HEK293 (cell line): ENCODE data around the gene FNDC11.

Experiments
- CTCF ChIA-PET: fragments of 350-600 bp; formaldehyde crosslinking; extraction: SDS; loops from one replicate; lab custom pipeline; 2021; ENCODE audit warnings: antibody characterized with exemption; lab: Yijun Ruan, JAX
- POLR2A ChIA-PET: fragments of 300-600 bp; formaldehyde crosslinking; extraction: SDS; loops from one replicate; lab custom pipeline; 2020; ENCODE audit warnings: antibody characterized with exemption, inconsistent platforms; lab: Yijun Ruan, JAX
- H3K27ac ChIP-seq: fragments of 200-500 bp; sonication (Bioruptor generic); 2 replicates; pipeline ENCODE4 v1.5.1; 2014; ENCODE audit warnings: low read depth, low read length, control low read depth, inconsistent platforms; ENCODE audit errors: extremely low read depth
- H3K36me3 ChIP-seq, 2 experiments: fragments of 200-500 bp in 1 of 2; sonication (Bioruptor generic) in 1 of 2; 1 replicate in 1 of 2; 2 replicates in 1 of 2; pipeline ENCODE4 v1.5.1; 2014 to 2017; ENCODE audit warnings: inconsistent platforms in 2 of 2, low read length in 2 of 2; ENCODE audit not compliant: control insufficient read depth in 2 of 2, insufficient read depth in 1 of 2
- H3K4me1 ChIP-seq: fragments of 200-500 bp; sonication (Bioruptor generic); 2 replicates; pipeline ENCODE4 v1.5.1; 2014; ENCODE audit warnings: mild to moderate bottlenecking, low read length, inconsistent platforms; ENCODE audit not compliant: control insufficient read depth, insufficient read depth
- H3K4me3 ChIP-seq: 2 replicates; pipeline ENCODE4 v1.5.1; 2011; ENCODE audit warnings: low read depth, mild to moderate bottlenecking, control low read depth, low read length, moderate library complexity
- H3K9me3 ChIP-seq: fragments of 200-500 bp; sonication (Bioruptor generic); 2 replicates; pipeline ENCODE4 v1.5.1; 2014; ENCODE audit warnings: low read depth, low read length, inconsistent platforms; ENCODE audit not compliant: control insufficient read depth, insufficient read depth
- HOXA7 ChIP-seq: sonication (generic); formaldehyde crosslinking; IDR thresholded peaks from 2 replicates; pipeline ENCODE4 v1.8.1; 2022; ENCODE audit warnings: missing genetic modification reagents, borderline replicate concordance
- IKZF3 ChIP-seq: fragments of 450-650 bp; IDR thresholded peaks from 2 replicates; pipeline ENCODE4 v1.5.0; 2018; ENCODE audit warnings: missing biosample characterization, mild to moderate bottlenecking, missing genetic modification characterization, moderate library complexity
- KLF16 ChIP-seq: fragments of 450-650 bp; formaldehyde crosslinking; IDR thresholded peaks from 2 replicates; pipeline ENCODE4 v1.5.1; 2017; ENCODE audit warnings: missing biosample characterization, missing genetic modification characterization
- OSR2 ChIP-seq: fragments of 450-650 bp; formaldehyde crosslinking; IDR thresholded peaks from 2 replicates; pipeline ENCODE4 v1.5.1; 2016; ENCODE audit warnings: missing biosample characterization, missing genetic modification characterization
- RBAK ChIP-seq: fragments of 450-650 bp; formaldehyde crosslinking; IDR thresholded peaks from 2 replicates; pipeline ENCODE4 v1.5.1; 2016; ENCODE audit warnings: missing biosample characterization, missing genetic modification characterization
- SALL2 ChIP-seq: fragments of 450-650 bp; formaldehyde crosslinking; IDR thresholded peaks from 2 replicates; pipeline ENCODE4 v1.5.0; 2017; ENCODE audit warnings: missing biosample characterization, mild to moderate bottlenecking, missing genetic modification characterization, borderline replicate concordance
- ZBTB20 ChIP-seq: fragments of 450-650 bp; formaldehyde crosslinking; IDR thresholded peaks from 2 replicates; pipeline ENCODE4 v1.5.1; 2016; ENCODE audit warnings: missing biosample characterization, missing genetic modification characterization
- ZBTB7A ChIP-seq: fragments of 450-650 bp; formaldehyde crosslinking; IDR thresholded peaks from 2 replicates; pipeline ENCODE4 v1.5.1; 2016; ENCODE audit warnings: low read depth, missing biosample characterization, missing genetic modification characterization
- ZNF112 ChIP-seq: fragments of 450-650 bp; formaldehyde crosslinking; IDR thresholded peaks from 2 replicates; pipeline ENCODE4 v1.5.0; 2017; ENCODE audit warnings: missing biosample characterization, missing genetic modification characterization
- ZNF274 ChIP-seq, 2 experiments: fragments of 200-500 bp in 1 of 2; fragments of 450-650 bp in 1 of 2; sonication (Bioruptor generic) in 1 of 2; formaldehyde crosslinking in 1 of 2; IDR thresholded peaks; 2 replicates each; pipeline versions ENCODE4 v1.5.1 to v1.6.1; 2014 to 2016; ENCODE audit warnings: borderline replicate concordance in 1 of 2, inconsistent platforms in 1 of 2, low read length in 1 of 2, missing biosample characterization in 1 of 2, missing genetic modification characterization in 1 of 2
- ZNF449 ChIP-seq: fragments of 450-650 bp; formaldehyde crosslinking; IDR thresholded peaks from 2 replicates; pipeline ENCODE4 v1.5.1; 2017; ENCODE audit warnings: missing biosample characterization, mild to moderate bottlenecking, missing genetic modification characterization, moderate library complexity
- ZNF529 ChIP-seq: fragments of 450-650 bp; formaldehyde crosslinking; IDR thresholded peaks from 2 replicates; pipeline ENCODE4 v1.5.1; 2017; ENCODE audit warnings: missing genetic modification characterization, missing biosample characterization; ENCODE audit not compliant: insufficient replicate concordance
- ZNF530 ChIP-seq: fragments of 450-650 bp; formaldehyde crosslinking; IDR thresholded peaks from 2 replicates; pipeline ENCODE4 v1.5.1; 2016; ENCODE audit warnings: low read depth, missing biosample characterization, missing genetic modification characterization
- ZNF549 ChIP-seq: fragments of 450-650 bp; IDR thresholded peaks from 2 replicates; pipeline ENCODE4 v1.5.1; 2018; ENCODE audit warnings: missing biosample characterization, missing genetic modification characterization, mild to moderate bottlenecking, inconsistent platforms, moderate library complexity
- ZNF660 ChIP-seq: fragments of 450-650 bp; IDR thresholded peaks from 2 replicates; pipeline ENCODE4 v1.5.1; 2018; ENCODE audit warnings: missing biosample characterization, mild to moderate bottlenecking, missing genetic modification characterization
- ZNF76 ChIP-seq: fragments of 450-650 bp; formaldehyde crosslinking; IDR thresholded peaks from 2 replicates; pipeline ENCODE4; 2016; ENCODE audit warnings: low read depth, missing biosample characterization, missing genetic modification characterization, borderline replicate concordance
- TF ChIP-seq, protein P1 (sequence below): fragments of 450-650 bp; formaldehyde crosslinking; IDR thresholded peaks from 2 replicates; pipeline ENCODE4 v1.5.1; 2016; ENCODE audit warnings: missing biosample characterization, missing genetic modification characterization
- TF ChIP-seq, protein P2 (sequence below): fragments of 450-650 bp; IDR thresholded peaks from 2 replicates; pipeline ENCODE4 v1.5.1; 2018; ENCODE audit warnings: missing biosample characterization, missing genetic modification characterization
- TF ChIP-seq, protein P3 (sequence below): fragments of 450-650 bp; formaldehyde crosslinking; IDR thresholded peaks from 2 replicates; pipeline ENCODE4 v1.5.1; 2017; ENCODE audit warnings: missing biosample characterization, missing genetic modification characterization
- TF ChIP-seq, protein P4 (sequence below): fragments of 450-650 bp; formaldehyde crosslinking; IDR thresholded peaks from 2 replicates; pipeline ENCODE4 v1.5.1; 2016; ENCODE audit warnings: missing biosample characterization, missing genetic modification characterization
- TF ChIP-seq, protein P5 (sequence below): fragments of 450-650 bp; formaldehyde crosslinking; IDR thresholded peaks from 2 replicates; pipeline ENCODE4 v1.5.1; 2016; ENCODE audit warnings: missing biosample characterization, missing genetic modification characterization, low read depth

Gene FNDC11

DNA sequence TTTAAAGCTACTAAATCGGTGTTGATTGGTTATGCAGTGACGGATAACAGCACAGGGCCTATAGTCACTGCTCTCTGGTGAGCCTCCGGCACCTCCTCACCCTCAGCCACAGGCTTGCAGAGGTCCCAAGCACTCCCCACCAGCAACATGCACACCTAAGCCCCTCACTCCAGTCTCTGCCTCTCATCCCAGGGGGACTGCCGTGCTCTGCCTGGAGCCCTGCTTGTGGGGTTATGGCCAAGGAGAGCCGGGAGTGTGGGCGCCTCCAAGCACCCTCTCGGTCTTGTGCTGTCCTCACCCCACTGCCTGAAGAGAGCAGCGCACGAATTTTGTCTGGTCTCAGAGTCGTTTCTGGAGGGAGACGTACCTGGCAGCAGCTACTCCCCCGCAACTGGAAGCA, 48.2 kb upstream of the FNDC11 start (continued):
- TF ChIP-seq, protein P1, sequence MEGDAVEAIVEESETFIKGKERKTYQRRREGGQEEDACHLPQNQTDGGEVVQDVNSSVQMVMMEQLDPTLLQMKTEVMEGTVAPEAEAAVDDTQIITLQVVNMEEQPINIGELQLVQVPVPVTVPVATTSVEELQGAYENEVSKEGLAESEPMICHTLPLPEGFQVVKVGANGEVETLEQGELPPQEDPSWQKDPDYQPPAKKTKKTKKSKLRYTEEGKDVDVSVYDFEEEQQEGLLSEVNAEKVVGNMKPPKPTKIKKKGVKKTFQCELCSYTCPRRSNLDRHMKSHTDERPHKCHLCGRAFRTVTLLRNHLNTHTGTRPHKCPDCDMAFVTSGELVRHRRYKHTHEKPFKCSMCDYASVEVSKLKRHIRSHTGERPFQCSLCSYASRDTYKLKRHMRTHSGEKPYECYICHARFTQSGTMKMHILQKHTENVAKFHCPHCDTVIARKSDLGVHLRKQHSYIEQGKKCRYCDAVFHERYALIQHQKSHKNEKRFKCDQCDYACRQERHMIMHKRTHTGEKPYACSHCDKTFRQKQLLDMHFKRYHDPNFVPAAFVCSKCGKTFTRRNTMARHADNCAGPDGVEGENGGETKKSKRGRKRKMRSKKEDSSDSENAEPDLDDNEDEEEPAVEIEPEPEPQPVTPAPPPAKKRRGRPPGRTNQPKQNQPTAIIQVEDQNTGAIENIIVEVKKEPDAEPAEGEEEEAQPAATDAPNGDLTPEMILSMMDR (tag by site-specific recombination) = no peak
- no peak for TF ChIP-seq OSR2 (tag by site-specific recombination)

DNA sequence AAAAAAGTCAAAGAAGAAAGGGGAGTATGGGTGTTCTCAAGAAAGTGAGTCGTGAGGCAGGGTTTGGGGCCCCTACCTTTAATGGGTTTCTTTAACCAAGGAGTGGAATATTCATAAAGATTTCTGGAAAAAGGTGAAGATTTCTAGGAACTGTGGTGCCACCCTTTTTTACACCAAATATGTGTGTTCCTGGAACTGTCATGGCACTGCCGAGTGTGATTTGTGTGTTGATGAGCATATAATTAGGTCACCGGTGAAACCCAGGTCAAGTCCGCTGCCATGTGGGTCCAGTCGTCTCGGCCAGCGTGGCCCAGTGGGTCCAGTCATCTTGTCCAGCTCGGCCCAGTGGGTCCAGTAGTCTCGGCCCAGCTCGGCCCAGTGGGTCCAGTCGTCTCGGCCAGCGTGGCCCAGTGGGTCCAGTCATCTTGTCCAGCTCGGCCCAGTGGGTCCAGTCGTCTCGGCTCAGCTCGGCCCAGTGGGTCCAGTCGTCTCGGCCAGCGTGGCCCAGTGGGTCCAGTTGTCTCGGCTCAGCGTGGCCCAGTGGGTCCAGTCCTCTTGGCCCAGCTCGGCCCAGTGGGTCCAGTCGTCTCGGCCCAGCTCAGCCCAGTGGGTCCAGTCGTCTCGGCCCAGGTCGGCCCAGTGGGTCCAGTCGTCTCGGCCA, 46.7 kb upstream of the FNDC11 start:
- CTCF ChIA-PET = no interaction called here
- no peak for TF ChIP-seq IKZF3 (tag by site-specific recombination)
- no peak for TF ChIP-seq SALL2
- TF ChIP-seq ZNF529 (tag by site-specific recombination) = no peak
- no peak for TF ChIP-seq ZNF112 (tag by site-specific recombination)
- no peak for TF ChIP-seq ZNF449 (tag by site-specific recombination)
- TF ChIP-seq ZNF76 (tag by site-specific recombination) = no peak
- TF ChIP-seq ZBTB7A (tag by site-specific recombination) = no peak
- TF ChIP-seq, protein P2, sequence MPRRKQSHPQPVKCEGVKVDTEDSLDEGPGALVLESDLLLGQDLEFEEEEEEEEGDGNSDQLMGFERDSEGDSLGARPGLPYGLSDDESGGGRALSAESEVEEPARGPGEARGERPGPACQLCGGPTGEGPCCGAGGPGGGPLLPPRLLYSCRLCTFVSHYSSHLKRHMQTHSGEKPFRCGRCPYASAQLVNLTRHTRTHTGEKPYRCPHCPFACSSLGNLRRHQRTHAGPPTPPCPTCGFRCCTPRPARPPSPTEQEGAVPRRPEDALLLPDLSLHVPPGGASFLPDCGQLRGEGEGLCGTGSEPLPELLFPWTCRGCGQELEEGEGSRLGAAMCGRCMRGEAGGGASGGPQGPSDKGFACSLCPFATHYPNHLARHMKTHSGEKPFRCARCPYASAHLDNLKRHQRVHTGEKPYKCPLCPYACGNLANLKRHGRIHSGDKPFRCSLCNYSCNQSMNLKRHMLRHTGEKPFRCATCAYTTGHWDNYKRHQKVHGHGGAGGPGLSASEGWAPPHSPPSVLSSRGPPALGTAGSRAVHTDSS (tag by site-specific recombination) = no peak
- no peak for TF ChIP-seq ZNF549
- no peak for TF ChIP-seq KLF16 (tag by site-specific recombination)
- TF ChIP-seq, protein P3, sequence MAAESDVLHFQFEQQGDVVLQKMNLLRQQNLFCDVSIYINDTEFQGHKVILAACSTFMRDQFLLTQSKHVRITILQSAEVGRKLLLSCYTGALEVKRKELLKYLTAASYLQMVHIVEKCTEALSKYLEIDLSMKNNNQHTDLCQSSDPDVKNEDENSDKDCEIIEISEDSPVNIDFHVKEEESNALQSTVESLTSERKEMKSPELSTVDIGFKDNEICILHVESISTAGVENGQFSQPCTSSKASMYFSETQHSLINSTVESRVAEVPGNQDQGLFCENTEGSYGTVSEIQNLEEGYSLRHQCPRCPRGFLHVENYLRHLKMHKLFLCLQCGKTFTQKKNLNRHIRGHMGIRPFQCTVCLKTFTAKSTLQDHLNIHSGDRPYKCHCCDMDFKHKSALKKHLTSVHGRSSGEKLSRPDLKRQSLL (tag by site-specific recombination) = no peak
- TF ChIP-seq, protein P4, sequence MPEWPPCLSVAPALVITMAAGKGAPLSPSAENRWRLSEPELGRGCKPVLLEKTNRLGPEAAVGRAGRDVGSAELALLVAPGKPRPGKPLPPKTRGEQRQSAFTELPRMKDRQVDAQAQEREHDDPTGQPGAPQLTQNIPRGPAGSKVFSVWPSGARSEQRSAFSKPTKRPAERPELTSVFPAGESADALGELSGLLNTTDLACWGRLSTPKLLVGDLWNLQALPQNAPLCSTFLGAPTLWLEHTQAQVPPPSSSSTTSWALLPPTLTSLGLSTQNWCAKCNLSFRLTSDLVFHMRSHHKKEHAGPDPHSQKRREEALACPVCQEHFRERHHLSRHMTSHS (tag by site-specific recombination) = no peak
- TF ChIP-seq, all 188 proteins: peak for 0
- POLR2A ChIA-PET = interaction anchor here (0.7 kb wide), 1 partner anchor 22 kb away, joined by 3 read pairs; no protein-coding TSS in a partner anchor

DNA sequence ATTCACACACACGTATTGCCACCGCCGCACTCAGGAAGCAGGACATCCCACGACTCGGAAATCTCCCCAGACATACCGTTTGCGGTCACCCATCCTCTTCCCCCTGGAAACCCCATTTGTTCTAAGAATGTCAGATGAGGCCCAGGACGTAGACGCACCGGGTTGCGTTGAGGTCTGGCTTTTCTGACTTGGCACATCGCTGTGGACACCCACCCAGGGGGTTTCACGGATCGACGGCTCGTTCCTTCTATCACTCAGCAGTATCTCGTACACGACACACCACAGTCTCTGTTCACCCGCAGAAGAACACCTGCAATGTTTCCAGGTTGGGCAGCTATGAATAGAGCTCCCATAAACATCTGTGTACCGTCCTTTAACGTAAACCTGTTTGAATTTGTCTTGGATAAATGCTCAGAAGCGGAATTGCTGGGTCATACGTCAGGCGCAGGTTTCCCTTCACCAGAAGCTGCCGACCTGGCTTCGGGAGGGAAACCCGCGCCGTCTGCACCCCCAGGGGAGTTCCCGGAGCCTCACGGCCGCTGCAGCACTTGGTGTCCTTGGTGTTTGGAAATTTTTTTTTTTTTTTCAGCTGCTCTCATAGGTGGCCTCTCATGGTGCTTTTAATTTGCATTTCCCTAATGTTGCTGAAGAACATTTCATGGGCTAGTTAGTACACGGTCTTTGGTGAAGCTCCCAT, 45.7 kb upstream of the FNDC11 start:
- no peaks in the 10 kb centered on the region for H3K9me3 ChIP-seq
- no peak overlapping the region for H3K4me3 ChIP-seq
- no peaks in the 10 kb centered on the region for H3K36me3 ChIP-seq
- H3K27ac ChIP-seq = no peak overlapping the region
- no peaks in the 10 kb centered on the region for H3K4me1 ChIP-seq
- ChIA-PET POLR2A (interaction anchor here (0.7 kb wide), 1 partner anchor 21 kb away, joined by 3 read pairs; no protein-coding TSS in a partner anchor), CTCF (interaction anchor here (0.6 to 0.8 kb wide), 3 partner anchors 11 to 326 kb away, joined by 3 to 6 read pairs (median 6); no protein-coding TSS in a partner anchor)
- TF ChIP-seq, protein P5, sequence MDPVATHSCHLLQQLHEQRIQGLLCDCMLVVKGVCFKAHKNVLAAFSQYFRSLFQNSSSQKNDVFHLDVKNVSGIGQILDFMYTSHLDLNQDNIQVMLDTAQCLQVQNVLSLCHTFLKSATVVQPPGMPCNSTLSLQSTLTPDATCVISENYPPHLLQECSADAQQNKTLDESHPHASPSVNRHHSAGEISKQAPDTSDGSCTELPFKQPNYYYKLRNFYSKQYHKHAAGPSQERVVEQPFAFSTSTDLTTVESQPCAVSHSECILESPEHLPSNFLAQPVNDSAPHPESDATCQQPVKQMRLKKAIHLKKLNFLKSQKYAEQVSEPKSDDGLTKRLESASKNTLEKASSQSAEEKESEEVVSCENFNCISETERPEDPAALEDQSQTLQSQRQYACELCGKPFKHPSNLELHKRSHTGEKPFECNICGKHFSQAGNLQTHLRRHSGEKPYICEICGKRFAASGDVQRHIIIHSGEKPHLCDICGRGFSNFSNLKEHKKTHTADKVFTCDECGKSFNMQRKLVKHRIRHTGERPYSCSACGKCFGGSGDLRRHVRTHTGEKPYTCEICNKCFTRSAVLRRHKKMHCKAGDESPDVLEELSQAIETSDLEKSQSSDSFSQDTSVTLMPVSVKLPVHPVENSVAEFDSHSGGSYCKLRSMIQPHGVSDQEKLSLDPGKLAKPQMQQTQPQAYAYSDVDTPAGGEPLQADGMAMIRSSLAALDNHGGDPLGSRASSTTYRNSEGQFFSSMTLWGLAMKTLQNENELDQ = no peak
- TF ChIP-seq ZNF274 (IDR thresholded peaks at IDR 0.05; ENCODE audit: low read length) (no peak), ZNF274 (tag by site-specific recombination; IDR thresholded peaks at IDR 0.05; ENCODE audit: borderline replicate concordance) (no peak), HOXA7 (CRISPR knock-in tag) (no peak), ZNF530 (tag by site-specific recombination) (no peak), ZNF660 (tag by site-specific recombination) (no peak), ZBTB20 (tag by site-specific recombination) (no peak), RBAK (tag by site-specific recombination) (no peak)

More for the DNA sequence above, 46.7 kb upstream of the FNDC11 start:
- H3K36me3 ChIP-seq = no peaks in the 10 kb centered on the region
- no peaks in the 10 kb centered on the region for H3K4me1 ChIP-seq
- H3K4me3 ChIP-seq = no peak overlapping the region
- no peak overlapping the region for H3K27ac ChIP-seq
- no peaks in the 10 kb centered on the region for H3K9me3 ChIP-seq
